Measurements from ENCODE around the gene TROAP. TPM values are rescaled to one million over a fixed set of nuclear protein-coding genes. Genes with fewer than 3 reads are reported as not detected.
"Not testable (repeated sequence)": the region's sequence is repeated elsewhere in the genome, so short reads cannot be mapped to it uniquely, and the experiment has no call there.

The TROAP gene
- total RNA-seq, 2 experiments from 2014 or later: 42.7 to 44.4 TPM

- CTCF ChIA-PET: interaction anchor here (1.0 to 1.7 kb wide), 3 partner anchors 11 to 211 kb away, joined by 3 to 6 read pairs (median 5); no protein-coding TSS in a partner anchor
- POLR2A ChIA-PET: no interaction called here
Measured at GRCh38 chr12:49369411-49370145, 46.5 kb downstream of the TROAP start.

DNA sequence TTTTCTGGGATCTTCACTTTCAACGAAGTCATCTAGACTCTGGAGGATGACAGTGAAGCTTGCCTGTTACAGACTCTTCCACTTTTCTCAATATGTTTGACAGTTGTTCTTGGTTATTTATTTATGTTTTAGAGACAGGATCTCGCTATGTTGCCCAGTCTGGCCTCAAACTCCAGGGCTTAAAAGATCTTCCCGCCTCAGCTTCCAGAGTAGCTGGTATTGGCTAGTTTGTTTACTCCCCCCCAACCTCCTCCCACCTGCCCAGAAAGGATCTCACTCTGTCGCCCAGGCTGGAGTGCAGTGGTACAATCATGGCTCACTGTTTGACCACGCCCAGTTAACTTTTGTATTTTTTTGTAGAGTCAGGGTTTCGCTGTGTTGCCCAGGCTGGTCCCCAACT lies 47.5 kb downstream of the TROAP start:
- POLR2A ChIA-PET: no interaction called here
- CTCF ChIA-PET: interaction anchor here (0.6 to 1.7 kb wide), 2 partner anchors 12 to 1713 kb away, joined by 4 to 6 read pairs; partner anchors contain the start of gene CSRNP2

DNA sequence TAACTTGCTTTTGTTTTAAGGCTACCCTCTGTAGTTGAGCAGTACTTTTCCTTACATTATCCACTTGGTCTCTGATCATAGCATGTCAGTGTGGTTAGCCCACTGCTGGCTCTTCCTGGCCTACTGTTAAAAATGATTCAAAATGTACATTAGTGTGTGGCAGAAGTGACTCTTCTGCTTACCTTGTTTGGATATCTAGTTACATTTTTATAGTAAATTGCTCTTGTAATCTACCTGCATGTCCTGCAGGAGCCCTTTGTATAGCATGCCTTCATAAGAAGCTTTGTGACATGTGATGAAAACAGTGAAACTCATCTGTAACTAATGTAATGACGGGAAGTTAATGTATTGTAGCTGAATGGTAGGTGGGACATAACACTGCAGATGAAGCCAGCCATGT lies 52.4 kb downstream of the TROAP start:
- ChIA-PET CTCF (no interaction called here), POLR2A (interaction anchor here (0.7 kb wide), 1 partner anchor 102 kb away, joined by 3 read pairs; no protein-coding TSS in a partner anchor)

DNA sequence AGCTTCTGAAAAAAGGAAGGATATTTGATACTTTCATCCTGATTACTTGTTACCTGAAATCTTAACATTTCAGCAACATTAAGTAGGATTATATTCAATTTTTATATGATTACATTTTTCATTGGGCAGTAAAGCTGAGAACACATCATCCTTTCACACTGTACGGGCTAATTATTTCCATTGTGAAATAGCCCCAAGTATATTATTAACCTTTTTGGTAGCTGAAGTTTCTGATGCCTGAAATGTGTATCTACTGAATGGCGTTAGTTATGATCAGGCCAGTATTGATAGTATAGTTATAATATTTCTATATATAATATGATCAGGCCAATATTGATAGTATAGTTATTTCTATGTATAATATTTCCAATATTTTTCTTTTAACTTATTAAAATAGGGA lies 54.3 kb downstream of the TROAP start:
- POLR2A ChIA-PET: no interaction called here

GRCh38 chr12:49380184-49380583 lies 57.1 kb downstream of the TROAP start:
- POLR2A ChIA-PET: not testable (repeated sequence)
- CTCF ChIA-PET: interaction anchor here (1.7 kb wide), 1 partner anchor 22 kb away, joined by 5 read pairs; no protein-coding TSS in a partner anchor

More for the DNA sequence above, 54.3 kb downstream of the TROAP start:
- CTCF ChIA-PET: no interaction called here

Other genes starting within 250 kb of the TROAP start
- gene DHH, start 228.5 kb upstream of the TROAP start, total RNA-seq: not detected
- gene LMBR1L, start 212.4 kb upstream of the TROAP start, total RNA-seq: 10 to 100 TPM; 32.5 to 34.9 TPM
- 1,000 to 10,000 TPM; 2,411 to 2,430 TPM for gene TUBA1B, start 191.9 kb upstream of the TROAP start, total RNA-seq
- gene TUBA1A, start 134.2 kb upstream of the TROAP start, total RNA-seq: 10 to 100 TPM; 58.9 to 61.1 TPM
- gene TUBA1C, start 58.2 kb upstream of the TROAP start, total RNA-seq: 100 to 1,000 TPM; 340 to 347 TPM
- not detected for gene PRPH, start 28.1 kb upstream of the TROAP start, total RNA-seq
- gene C1QL4, start 13.9 kb downstream of the TROAP start, total RNA-seq: not detected
- not detected for gene DNAJC22, start 23.6 kb downstream of the TROAP start, total RNA-seq
- gene SPATS2, start 44.2 kb downstream of the TROAP start, total RNA-seq: 10 to 100 TPM in 1 of 2 experiments, 1 to 10 TPM in 1; 9.6 to 11.7 TPM
- 1 to 10 TPM; 5.6 to 5.8 TPM for gene KCNH3, start 215.8 kb downstream of the TROAP start, total RNA-seq
- gene MCRS1, start 244.9 kb downstream of the TROAP start, total RNA-seq: 10 to 100 TPM; 80.6 to 83.5 TPM